GM23338 (cell line): ENCODE measurements around the gene MAGOHB. TPM values are rescaled to one million over a fixed set of nuclear protein-coding genes. Genes with fewer than 3 reads are reported as not detected.

Experiments used
- ATAC-seq: fragments of 200-7000 bp; cut with Tn5 transposase; 3 replicates; pipeline ENCODE4 v1.9.1; 2020
- DNase-seq: peaks from one replicate; pipeline ENCODE4 v3.0.0-alpha.2; 2015; ENCODE audit warnings: low spot score
- H2AFZ ChIP-seq: fragments of 200-600 bp; sonication (generic); 2 replicates; pipeline ENCODE4 v1.8.0; 2016; ENCODE audit warnings: antibody characterized with exemption, mild to moderate bottlenecking, moderate library complexity
- H3F3A ChIP-seq: fragments of 200-600 bp; sonication (generic); replicated peaks from 2 replicates; pipeline ENCODE4 v1.8.0; 2017; ENCODE audit warnings: antibody characterized with exemption, mixed run types, low read depth
- H3K27ac ChIP-seq: fragments of 200-600 bp; sonication (generic); 2 replicates; pipeline ENCODE4 v1.6.1; 2016; ENCODE audit warnings: low read depth
- H3K27me3 ChIP-seq: fragments of 200-600 bp; sonication (generic); 2 replicates; pipeline ENCODE4 v1.8.0; 2016; ENCODE audit warnings: mild to moderate bottlenecking, mixed run types, moderate library complexity; ENCODE audit not compliant: insufficient read depth
- H3K36me3 ChIP-seq: fragments of 200-600 bp; sonication (generic); 2 replicates; pipeline ENCODE4 v1.8.0; 2016; ENCODE audit warnings: mild to moderate bottlenecking; ENCODE audit not compliant: insufficient read depth
- H3K4me1 ChIP-seq: fragments of 200-600 bp; sonication (generic); 2 replicates; pipeline ENCODE4 v1.8.0; 2016; ENCODE audit warnings: mild to moderate bottlenecking, moderate library complexity; ENCODE audit not compliant: insufficient read depth
- H3K4me2 ChIP-seq: fragments of 200-600 bp; sonication (generic); 2 replicates; pipeline ENCODE4 v1.7.1; 2017; ENCODE audit warnings: mixed run types
- H3K4me3 ChIP-seq: fragments of 200-600 bp; sonication (generic); 2 replicates; pipeline ENCODE4 v1.6.1; 2016; ENCODE audit warnings: mixed run types
- H3K79me2 ChIP-seq: fragments of 200-600 bp; sonication (generic); replicated peaks from 2 replicates; pipeline ENCODE4 v1.8.0; 2017; ENCODE audit warnings: mild to moderate bottlenecking; ENCODE audit not compliant: insufficient read depth
- H3K9me2 ChIP-seq: fragments of 200-600 bp; sonication (generic); 2 replicates; pipeline ENCODE4 v1.8.0; 2017; ENCODE audit not compliant: insufficient read depth
- H4K20me1 ChIP-seq: fragments of 200-600 bp; sonication (generic); replicated peaks from 2 replicates; pipeline ENCODE4 v1.8.0; 2017; ENCODE audit warnings: mild to moderate bottlenecking; ENCODE audit not compliant: insufficient read depth
- H3K27ac Mint-ChIP-seq: 2 replicates; pipeline ENCODE4 v1.8.0; 2020; ENCODE audit warnings: inconsistent platforms, mild to moderate bottlenecking, moderate library complexity, mixed read lengths
- H3K27me3 Mint-ChIP-seq: 3 replicates; pipeline ENCODE4 v1.8.0; 2022; ENCODE audit warnings: low read depth, mild to moderate bottlenecking, moderate library complexity, mixed read lengths, inconsistent platforms; ENCODE audit not compliant: insufficient read depth, poor library complexity
- H3K36me3 Mint-ChIP-seq: 3 replicates; pipeline ENCODE4 v1.8.0; 2021; ENCODE audit warnings: low read depth, mild to moderate bottlenecking, inconsistent platforms, moderate library complexity, mixed read lengths
- H3K4me1 Mint-ChIP-seq: 3 replicates; pipeline ENCODE4 v1.8.0; 2020; ENCODE audit warnings: mild to moderate bottlenecking, inconsistent platforms, mixed read lengths
- H3K4me3 Mint-ChIP-seq: 3 replicates; pipeline ENCODE4 v1.8.0; 2021; ENCODE audit warnings: moderate library complexity, mild to moderate bottlenecking, inconsistent platforms, mixed read lengths
- H3K9me3 Mint-ChIP-seq: 3 replicates; pipeline ENCODE4 v1.8.0; 2020; ENCODE audit warnings: moderate library complexity, mild to moderate bottlenecking, inconsistent platforms, mixed read lengths
- CREB1 ChIP-seq: fragments of 250-450 bp; sonication (Bioruptor Pico); IDR thresholded peaks from 2 replicates; pipeline ENCODE4 v1.5.0; 2020; ENCODE audit warnings: low read depth, mild to moderate bottlenecking, moderate library complexity
- EZH2 ChIP-seq: fragments of 200-600 bp; sonication (generic); IDR thresholded peaks from one replicate; pipeline ENCODE4 v1.8.0; 2017; ENCODE audit warnings: antibody characterized with exemption, mild to moderate bottlenecking, low read depth; ENCODE audit not compliant: unreplicated experiment
- EZH2phosphoT487 ChIP-seq: fragments of 200-600 bp; sonication (generic); IDR thresholded peaks from one replicate; pipeline ENCODE4 v1.8.1; 2018; ENCODE audit warnings: antibody characterized with exemption; ENCODE audit not compliant: unreplicated experiment
- JUNB ChIP-seq: IDR thresholded peaks from one replicate; pipeline ENCODE4 v1.6.1; 2016; ENCODE audit warnings: antibody characterized with exemption; ENCODE audit not compliant: unreplicated experiment
- NANOG ChIP-seq: IDR thresholded peaks from 2 replicates; pipeline ENCODE4 v1.6.1; 2016; ENCODE audit warnings: antibody characterized with exemption, borderline replicate concordance
- POLR2AphosphoS5 ChIP-seq: IDR thresholded peaks from 2 replicates; pipeline ENCODE4 v1.6.1; 2016; ENCODE audit warnings: antibody characterized with exemption, low read depth
- STAT1 ChIP-seq: IDR thresholded peaks from one replicate; pipeline ENCODE4 v1.6.1; 2016; ENCODE audit warnings: antibody characterized with exemption; ENCODE audit not compliant: unreplicated experiment
- ZNF114 ChIP-seq: fragments of 250-450 bp; sonication (Bioruptor Pico); IDR thresholded peaks from 2 replicates; pipeline ENCODE4 v1.5.0; 2020; ENCODE audit warnings: mild to moderate bottlenecking, moderate library complexity
- ZNF331 ChIP-seq: fragments of 250-450 bp; sonication (Bioruptor Pico); IDR thresholded peaks from 2 replicates; pipeline ENCODE4 v1.5.0; 2020; ENCODE audit warnings: low read depth, mild to moderate bottlenecking, moderate library complexity
- ZNF462 ChIP-seq: fragments of 250-450 bp; sonication (Bioruptor Pico); IDR thresholded peaks from 2 replicates; pipeline ENCODE4 v1.5.0; 2020; ENCODE audit warnings: mild to moderate bottlenecking, moderate library complexity
- polyA plus RNA-seq: library from polyadenylated mRNA; unstranded; fragments of >200 nt; fragmentation: Nextera tagmentation; extraction: Ambion mirVana; gene quantifications from 2 replicates; pipeline ENCODE4 v1.2.1, GENCODE V29; 2016
- total RNA-seq: library from RNA; depleted of rRNA; stranded (reverse); fragments of >200 nt; shearing (Covaris generic); gene quantifications from 2 replicates; pipeline ENCODE4 v1.2.3, GENCODE V29; 2014
- TF ChIP-seq, protein P1 (sequence below), 2 experiments: fragments of 200-600 bp in 1 of 2; sonication (generic) in 1 of 2; conservative IDR thresholded peaks; 2 replicates each; pipeline versions ENCODE4 v1.5.1 to v1.6.1; 2016 to 2017; ENCODE audit warnings: antibody characterized with exemption in 2 of 2, low read depth in 2 of 2, mild to moderate bottlenecking in 2 of 2, moderate library complexity in 1 of 2
- TF ChIP-seq, protein P2 (sequence below): IDR thresholded peaks from 2 replicates; pipeline ENCODE4 v1.6.1; 2016; ENCODE audit warnings: antibody characterized with exemption
- TF ChIP-seq, protein P3 (sequence below): IDR thresholded peaks from one replicate; pipeline ENCODE4 v1.6.1; 2018; ENCODE audit warnings: antibody characterized with exemption; ENCODE audit not compliant: unreplicated experiment

Gene MAGOHB
- total and polyA plus RNA-seq, 2 experiments from 2014 or later: 38.5 to 175 TPM

DNA sequence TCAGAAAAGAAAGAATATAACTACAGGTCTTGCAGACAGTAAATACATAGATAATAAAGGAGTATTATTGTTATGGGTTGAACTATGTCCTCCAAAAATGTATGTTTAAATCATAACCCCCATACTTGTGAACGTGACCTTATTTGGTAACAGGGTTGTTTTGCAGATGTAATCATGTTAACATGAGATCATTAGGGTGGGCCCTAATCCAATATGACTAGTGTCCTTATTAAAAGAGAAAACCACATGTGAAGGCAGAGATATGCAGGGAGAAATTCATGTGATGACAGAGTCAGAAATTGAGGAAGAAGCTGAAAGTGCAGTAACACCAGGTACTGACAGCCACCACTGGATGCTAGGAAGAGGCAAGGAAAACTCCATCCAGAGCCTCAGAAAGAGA, 29.0 kb downstream of the MAGOHB start:
- peaks cover 26% of the 10 kb centered on the region; the same call in 2 of the 3 replicates for H3K9me3 Mint-ChIP-seq
- H3K36me3 Mint-ChIP-seq: peaks cover 42% of the 10 kb centered on the region
- Histone ChIP-seq H4K20me1 (no peaks in the 10 kb centered on the region), H3K9me2 (no peaks in the 10 kb centered on the region), H3K36me3 (no peaks in the 10 kb centered on the region; the same call in 1 of the 2 replicates), H3K4me2 (no peak overlapping the region), H2AFZ (no peak overlapping the region), H3K4me1 (no peaks in the 10 kb centered on the region), H3K27me3 (no peaks in the 10 kb centered on the region), H3K4me3 (no peak overlapping the region), H3F3A (no peaks in the 10 kb centered on the region), H3K27ac (no peak overlapping the region), H3K79me2 (no peaks in the 10 kb centered on the region)
- DNase-seq (no peak), ATAC-seq (no peak)
- no peak overlapping the region for H3K4me3 Mint-ChIP-seq
- TF ChIP-seq ZNF114 (no peak), NANOG (no peak), STAT1 (no peak), POLR2AphosphoS5 (no peak), CREB1 (CRISPR knock-in tag) (no peak), EZH2phosphoT487 (no peak), ZNF462 (CRISPR knock-in tag) (no peak), EZH2 (no peak), ZNF331 (CRISPR knock-in tag) (no peak), JUNB (no peak)
- TF ChIP-seq, protein P1, sequence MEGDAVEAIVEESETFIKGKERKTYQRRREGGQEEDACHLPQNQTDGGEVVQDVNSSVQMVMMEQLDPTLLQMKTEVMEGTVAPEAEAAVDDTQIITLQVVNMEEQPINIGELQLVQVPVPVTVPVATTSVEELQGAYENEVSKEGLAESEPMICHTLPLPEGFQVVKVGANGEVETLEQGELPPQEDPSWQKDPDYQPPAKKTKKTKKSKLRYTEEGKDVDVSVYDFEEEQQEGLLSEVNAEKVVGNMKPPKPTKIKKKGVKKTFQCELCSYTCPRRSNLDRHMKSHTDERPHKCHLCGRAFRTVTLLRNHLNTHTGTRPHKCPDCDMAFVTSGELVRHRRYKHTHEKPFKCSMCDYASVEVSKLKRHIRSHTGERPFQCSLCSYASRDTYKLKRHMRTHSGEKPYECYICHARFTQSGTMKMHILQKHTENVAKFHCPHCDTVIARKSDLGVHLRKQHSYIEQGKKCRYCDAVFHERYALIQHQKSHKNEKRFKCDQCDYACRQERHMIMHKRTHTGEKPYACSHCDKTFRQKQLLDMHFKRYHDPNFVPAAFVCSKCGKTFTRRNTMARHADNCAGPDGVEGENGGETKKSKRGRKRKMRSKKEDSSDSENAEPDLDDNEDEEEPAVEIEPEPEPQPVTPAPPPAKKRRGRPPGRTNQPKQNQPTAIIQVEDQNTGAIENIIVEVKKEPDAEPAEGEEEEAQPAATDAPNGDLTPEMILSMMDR (conservative IDR thresholded peaks at IDR 0.05; ENCODE audit: low read depth in 2 of 2): no peak
- TF ChIP-seq, protein P2, sequence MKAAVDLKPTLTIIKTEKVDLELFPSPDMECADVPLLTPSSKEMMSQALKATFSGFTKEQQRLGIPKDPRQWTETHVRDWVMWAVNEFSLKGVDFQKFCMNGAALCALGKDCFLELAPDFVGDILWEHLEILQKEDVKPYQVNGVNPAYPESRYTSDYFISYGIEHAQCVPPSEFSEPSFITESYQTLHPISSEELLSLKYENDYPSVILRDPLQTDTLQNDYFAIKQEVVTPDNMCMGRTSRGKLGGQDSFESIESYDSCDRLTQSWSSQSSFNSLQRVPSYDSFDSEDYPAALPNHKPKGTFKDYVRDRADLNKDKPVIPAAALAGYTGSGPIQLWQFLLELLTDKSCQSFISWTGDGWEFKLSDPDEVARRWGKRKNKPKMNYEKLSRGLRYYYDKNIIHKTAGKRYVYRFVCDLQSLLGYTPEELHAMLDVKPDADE: no peak
- TF ChIP-seq, protein P3, sequence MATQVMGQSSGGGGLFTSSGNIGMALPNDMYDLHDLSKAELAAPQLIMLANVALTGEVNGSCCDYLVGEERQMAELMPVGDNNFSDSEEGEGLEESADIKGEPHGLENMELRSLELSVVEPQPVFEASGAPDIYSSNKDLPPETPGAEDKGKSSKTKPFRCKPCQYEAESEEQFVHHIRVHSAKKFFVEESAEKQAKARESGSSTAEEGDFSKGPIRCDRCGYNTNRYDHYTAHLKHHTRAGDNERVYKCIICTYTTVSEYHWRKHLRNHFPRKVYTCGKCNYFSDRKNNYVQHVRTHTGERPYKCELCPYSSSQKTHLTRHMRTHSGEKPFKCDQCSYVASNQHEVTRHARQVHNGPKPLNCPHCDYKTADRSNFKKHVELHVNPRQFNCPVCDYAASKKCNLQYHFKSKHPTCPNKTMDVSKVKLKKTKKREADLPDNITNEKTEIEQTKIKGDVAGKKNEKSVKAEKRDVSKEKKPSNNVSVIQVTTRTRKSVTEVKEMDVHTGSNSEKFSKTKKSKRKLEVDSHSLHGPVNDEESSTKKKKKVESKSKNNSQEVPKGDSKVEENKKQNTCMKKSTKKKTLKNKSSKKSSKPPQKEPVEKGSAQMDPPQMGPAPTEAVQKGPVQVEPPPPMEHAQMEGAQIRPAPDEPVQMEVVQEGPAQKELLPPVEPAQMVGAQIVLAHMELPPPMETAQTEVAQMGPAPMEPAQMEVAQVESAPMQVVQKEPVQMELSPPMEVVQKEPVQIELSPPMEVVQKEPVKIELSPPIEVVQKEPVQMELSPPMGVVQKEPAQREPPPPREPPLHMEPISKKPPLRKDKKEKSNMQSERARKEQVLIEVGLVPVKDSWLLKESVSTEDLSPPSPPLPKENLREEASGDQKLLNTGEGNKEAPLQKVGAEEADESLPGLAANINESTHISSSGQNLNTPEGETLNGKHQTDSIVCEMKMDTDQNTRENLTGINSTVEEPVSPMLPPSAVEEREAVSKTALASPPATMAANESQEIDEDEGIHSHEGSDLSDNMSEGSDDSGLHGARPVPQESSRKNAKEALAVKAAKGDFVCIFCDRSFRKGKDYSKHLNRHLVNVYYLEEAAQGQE: no peak
- H3K27me3 Mint-ChIP-seq: no peaks in the 10 kb centered on the region
- H3K27ac Mint-ChIP-seq: no peak overlapping the region
- no peaks in the 10 kb centered on the region for H3K4me1 Mint-ChIP-seq
